Stimulated activated CD4-positive, alpha-beta T cell treated with anti-CD3 and anti-CD28 coated beads, Interleukin-12 subunit alpha, Interleukin-12 subunit beta, amount 100 ng/mL, for 4 hours (primary cell): ENCODE data around the gene IFNGR1.

Source experiments
- DNase-seq: peaks from one replicate; pipeline ENCODE4 v3.0.0-alpha.2; 2020

The IFNGR1 gene

DNA sequence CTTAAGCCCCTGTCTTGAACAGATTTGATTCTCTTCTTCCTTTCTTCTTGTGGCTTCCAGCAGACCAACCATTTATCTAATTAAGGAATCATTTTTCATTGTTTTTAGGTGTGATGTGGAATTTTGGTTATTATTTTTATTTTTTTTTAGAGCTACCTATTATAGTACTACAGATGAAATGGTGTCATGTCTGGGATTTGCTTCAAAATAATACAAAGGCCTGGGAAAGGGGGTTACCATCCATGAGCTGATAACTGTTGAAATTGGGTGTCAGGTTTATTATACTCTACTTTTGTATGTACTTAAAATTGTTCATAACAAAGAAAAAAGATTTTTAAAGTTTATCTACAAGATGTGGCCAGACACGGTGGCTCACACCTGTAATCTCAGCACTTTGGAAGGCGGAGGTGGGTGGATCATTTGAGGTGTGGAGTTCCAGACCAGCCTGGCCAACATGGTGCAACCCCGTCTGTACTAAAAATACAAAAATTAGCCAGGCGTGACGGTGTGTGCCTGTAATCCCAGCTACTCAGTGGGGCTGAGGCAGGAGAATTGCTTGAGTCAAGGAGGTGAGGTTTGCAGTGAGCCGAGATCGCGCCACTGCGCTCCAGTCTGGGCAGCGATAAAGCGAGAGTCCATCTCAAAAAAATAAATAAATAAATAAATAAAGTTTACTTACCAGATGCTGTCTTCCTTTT is 46.3 kb downstream of the IFNGR1 start:
- no peak for DNase-seq

DNA sequence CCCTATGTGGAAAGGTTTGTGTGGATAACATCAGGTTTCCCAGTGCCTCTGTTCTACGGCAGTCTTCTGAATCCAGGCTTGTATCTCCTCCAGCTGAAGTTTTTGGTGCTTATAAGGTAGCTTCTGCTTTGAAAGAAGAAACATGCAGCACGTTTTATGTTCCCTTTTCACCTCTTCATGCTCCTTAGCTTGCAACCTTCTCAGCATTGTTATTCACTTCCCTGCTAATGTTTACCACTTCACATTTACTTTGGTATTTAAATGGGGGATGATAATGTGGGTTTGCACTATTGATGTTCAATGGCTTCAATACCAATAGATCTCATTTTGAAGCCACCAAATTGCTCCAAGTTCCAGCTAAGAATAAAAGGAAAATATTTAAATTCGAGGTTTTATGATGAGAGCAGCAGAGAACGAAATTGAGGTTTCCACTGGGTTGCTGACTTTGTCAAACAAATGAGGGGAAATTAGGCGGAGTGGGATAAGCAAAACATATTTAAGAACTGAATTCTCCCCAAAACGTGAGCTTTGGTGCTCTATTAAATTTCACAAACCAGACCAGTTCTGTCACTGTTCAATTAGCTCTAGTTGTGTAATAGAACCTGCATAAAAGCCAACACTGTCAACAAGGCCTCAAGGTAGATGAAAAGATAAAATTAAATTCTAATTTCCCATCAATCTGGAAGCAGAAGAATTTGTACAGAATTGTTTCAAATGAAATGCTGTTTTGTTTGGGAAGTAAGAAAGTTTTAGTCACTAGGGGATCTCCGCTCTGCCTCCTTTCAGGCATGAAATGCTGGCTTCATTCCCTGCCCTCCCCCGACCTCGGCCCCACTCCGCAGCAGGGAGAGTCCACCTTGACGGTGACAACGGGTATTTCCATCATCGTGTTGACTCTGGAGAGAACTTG is 47.1 kb downstream of the IFNGR1 start:
- no peak for DNase-seq

DNA sequence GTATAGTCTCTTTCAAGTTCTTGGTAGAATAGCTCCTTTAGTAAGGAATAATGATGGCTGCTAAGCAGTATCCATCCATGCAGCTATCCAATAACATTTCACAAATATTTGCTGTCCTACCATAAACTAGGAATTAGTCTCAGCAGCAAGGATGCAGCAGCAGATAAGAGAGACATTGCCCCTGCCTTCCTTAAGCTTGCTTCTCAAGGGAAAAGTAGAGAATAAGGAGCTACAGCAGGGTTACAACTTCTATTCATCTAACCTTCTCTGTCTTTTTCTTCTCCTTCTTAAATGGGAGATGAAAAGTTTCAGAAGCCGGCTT is 48.2 kb downstream of the IFNGR1 start:
- DNase-seq: no peak

DNA sequence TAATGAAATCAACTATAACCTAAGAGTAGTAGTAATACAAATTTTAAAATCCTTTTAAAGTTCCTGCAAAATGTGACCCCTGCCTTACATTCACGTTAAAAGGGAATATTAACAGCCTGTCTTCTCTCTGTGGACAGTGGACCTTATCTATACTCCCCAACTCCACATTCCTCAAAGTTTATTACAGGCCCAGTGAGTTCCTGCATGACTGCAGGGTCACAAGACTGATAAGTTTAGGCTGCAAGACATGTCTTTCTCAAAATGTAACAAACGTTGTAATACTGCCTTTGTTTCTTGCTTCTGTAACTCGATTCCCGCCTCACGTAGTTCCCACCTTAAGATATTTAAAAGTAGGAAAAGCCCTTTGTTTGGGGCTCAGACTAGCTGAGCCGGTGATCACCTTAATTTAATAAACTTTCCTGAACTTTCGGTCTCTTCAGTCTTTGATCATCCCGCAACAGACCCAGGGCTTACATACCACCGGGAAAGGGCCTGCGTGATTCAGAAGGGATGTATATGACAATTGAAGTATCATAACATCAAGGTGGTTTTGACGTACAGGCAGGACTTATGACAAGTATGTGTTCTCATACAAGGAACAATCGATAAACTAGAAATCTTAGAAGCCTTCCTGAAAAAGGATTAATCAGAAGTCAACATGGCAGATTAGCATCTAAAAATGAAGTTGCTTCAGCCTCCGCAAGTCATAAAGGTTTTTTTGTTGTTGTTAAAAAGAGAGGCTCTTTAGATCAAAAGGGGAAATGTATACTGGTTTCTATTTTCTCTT is 48.7 kb downstream of the IFNGR1 start:
- DNase-seq: no peak

DNA sequence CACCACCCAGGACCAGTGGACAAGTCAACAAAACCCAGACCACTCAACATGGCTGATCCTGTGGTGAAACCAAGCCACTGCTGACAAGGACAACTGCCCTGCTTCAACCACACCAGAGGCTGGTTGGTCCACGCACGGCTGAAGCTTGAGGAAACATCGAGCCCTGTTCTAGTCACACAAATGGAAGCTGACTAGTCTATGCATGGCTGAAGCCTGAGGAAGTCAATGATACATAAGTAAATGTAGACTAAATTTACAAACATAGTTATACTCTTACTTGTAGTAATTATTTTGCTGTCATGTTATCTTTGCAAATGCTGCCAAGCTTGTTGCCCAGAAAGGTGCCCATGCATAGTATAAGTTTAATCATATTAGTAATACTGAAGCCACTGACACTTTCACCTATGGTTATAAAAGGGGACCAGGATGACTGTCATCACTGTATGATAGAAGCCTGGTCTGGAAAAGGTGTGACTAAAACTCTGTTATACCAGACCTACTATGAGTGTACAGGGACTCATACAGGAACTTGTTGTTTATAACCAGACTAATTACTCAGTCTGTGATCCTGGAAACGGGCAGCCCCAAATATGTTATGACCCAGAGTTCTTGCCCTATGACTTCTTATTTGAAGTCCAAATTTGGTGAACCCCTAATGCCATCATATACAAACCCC is 51.3 kb downstream of the IFNGR1 start:
- no peak for DNase-seq

DNA sequence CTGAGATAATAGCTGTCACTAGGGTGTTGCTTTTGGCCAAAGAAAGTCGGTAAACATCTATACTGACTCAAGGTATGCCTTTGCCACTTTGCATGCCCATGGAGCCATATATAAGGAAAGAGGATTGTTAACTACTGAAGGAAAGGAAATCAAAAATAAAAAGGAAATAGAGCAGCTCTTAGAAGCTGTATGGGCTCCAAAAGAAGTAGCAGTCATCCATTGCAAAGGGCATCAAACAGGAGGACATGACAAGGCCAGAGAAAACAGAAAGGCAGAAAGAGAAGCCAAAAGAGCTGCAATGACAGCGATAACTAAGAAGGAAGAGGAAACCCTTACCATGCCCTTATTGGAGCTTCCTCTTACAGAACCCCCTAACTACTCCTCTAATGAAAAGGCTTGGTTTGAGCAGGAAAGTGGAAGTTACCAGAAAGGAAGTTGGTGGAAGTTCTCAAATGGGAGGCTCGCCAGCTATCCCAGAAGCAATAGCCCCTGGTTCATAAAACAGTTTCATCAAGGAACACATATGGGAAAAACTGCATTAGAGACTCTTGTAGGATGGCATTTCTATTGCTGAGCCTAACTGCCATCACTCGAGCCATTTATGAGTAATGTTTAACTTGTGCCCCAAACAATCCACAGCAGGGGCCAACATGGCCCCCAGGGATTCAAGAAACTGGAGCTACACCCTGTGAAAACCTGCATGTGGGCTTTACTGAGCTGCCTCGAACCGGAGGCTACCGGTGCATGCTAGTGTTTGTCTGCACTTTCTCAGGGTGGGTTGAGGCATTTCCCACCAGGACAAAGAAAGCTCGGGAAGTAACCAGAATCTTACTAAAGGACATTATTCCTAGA is 52.7 kb downstream of the IFNGR1 start:
- no peak for DNase-seq

DNA sequence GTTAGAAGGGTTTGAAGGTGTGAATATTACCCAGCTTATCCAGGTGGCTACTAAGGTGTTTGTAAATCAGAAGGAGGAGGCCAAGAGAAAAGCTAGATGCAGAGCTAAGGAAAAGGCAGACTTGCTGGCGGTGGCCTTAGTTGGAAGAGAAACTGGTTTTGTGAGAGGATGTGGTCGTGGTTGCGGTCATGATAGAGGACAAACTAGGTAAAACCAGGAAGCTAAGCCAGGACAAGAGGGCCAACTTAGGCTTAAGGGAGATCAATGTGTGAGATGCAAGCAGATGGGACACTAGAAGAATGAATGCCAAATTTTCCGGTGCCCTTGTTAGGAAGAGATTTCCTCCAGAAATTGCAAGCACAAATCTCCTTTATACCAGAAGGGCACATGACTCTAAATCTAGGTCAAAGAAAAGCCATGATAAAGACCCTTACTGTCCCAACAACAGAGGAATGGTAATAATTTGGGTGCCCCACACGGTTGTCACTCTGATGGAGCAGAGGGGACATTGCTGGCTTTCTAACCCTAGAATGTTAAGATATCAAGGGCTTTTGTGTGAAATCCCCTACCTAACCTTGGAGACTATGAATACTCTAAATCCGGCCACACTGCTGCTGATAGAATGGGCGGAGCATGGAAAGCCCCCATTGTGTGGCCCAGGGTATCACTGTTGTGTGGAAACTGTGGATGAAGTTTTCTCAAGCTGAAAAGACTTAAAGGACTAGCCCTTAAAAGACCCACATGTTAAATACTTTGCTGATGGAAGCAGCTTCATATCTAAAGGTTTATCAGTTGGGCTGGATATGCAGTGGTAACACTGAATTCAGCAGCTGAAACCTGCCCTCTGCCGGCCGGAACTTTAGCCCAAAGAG is 53.6 kb downstream of the IFNGR1 start:
- DNase-seq: no peak

DNA sequence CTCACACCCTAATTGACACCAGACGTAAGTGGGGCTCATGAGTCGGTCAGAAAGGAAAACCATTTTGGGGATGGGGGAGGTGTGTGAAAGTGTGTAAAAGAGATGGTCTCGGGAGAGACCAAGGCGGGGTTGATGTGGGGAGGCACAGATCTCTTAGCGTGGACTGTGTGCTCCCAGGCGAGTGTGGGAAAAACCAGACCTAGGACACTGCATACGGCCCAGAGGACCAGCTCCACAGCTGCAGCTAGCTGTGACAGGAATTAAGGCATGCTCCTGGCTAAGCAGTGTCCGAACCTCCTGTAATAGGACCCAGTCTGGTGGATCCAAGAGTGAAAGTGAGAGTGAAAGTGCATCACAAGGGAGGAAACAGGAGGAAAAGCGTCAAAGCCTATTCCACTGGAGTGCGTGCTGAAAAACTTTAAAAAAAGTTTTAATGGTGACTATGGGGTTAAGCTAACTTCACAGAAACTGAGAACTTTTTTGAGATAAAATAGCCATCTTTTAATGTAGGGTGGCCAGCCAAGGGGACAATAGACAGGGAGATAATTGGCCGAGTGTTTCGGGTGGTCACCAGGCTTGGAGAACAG is 55.4 kb downstream of the IFNGR1 start:
- DNase-seq: no peak

DNA sequence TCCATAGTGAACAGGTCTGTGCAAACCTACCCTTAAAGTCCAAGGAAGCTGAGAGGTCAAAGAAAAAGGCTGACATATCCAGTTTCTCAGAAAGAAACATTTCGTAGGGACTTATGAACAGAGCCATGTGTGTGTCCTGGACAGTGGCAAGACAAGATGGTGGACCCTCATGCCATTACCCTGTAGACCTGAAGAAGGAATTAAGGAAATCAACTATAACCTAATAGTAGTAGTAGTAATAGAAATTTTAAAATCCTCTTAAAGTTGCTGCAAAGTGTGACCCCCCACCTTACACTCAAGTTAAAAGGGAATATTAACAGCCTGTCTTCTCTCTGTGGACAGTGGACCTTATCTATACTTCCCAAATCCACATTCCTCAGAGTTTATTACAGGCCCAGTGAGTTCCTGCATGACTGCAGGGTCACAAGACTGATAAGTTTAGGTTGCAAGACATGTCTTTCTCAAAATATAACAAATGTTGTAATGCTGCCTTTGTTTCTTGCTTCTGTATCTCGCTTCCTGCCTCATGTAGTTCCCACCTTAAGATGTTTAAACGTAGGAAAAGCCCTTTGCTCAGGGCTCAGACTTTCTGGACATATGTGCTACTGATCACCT is 56.4 kb downstream of the IFNGR1 start:
- no peak for DNase-seq

DNA sequence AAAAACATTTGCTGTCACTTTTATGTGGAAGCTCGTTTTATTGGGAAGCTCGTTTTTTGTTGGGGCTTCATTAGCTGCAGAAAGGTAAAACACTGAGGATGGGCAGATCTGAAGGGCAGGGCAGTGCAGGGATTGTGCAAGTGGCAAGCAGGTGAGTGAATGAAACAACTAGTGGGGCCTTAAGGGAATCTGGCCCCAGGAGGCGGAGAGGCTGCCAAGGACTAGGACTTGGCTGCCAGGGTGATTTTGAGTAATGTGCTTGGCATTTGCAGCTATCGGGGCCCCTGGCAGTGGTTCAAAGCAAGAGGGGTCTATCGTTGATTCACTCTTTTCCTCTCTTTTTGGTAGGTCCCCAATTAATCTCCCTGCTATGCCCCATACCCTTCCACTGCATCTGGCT is 57.2 kb downstream of the IFNGR1 start:
- DNase-seq: no peak

DNA sequence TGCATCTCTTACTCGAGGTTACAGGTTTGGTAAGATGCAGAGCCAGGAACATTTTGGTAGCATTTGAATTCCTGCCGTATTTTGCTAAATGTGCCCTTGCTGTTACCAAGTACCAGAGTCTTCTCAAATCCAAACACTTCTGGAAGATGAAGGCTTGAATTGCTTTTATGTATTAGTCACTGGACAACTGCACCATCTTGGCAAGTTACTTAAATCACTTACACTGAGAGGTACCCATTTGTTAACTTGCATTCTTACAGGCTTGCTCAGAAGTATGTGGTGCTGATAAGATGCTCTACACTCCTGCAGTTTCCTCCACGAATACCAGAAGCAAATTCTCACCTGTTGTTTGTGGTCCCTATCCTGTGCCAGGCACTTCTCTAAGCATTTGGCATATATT is 58.4 kb downstream of the IFNGR1 start:
- no peak for DNase-seq

DNA sequence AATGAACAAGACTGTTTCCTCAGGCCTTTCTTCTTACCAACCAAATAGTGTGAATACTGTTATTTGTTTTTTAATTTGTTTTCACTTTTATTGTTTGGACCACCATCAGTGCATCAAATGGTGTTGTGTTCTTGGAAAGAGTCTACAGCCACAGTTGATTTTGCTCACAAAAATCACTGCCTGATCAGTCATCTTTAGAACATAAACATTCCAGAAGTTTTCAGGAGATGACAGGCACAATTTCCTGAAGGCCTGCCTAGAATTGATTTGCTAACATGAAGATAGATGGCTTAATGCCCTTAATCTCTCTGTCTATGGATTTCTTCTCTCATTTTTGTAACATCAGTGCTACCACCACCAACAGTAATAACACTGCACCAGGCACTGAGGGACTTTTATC is 59.3 kb downstream of the IFNGR1 start:
- no peak for DNase-seq

DNA sequence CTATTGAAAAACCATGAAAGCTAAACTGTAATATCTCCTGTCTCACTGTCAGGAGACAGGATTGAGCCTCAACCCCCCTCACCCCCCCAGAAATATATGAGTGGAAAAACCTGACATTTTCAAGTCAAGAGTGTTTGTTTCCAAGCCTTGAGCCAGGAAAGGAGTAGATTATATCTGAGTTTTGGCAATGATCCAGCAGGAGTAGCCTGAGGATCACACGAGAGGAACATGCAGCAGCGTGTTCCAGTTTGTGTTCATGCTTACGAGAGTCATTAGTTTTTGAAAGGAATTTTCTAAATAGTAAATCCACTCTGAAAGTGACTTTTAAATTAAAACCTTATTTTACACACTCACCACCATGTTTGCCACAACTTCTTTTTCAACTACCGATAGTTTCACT is 61.6 kb downstream of the IFNGR1 start:
- no peak for DNase-seq

DNA sequence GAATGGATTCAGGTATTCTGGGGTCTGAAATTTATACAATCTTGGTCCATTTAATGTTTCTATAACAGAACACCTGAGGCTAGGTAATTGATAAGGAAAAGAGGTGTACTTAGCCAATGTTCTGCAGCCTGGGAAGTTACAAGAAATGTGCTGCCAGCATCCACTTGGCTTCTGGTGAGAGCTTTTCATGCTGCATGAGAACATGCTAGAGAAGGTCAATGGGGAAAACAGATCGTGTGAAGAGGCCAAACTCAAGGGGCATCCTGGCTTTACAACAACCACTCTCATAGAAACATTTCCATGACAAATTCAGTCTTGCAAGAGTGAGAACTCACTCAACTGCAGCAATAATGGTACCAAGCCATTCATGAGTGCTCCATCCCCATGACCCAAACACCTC is 62.5 kb downstream of the IFNGR1 start:
- no peak for DNase-seq

DNA sequence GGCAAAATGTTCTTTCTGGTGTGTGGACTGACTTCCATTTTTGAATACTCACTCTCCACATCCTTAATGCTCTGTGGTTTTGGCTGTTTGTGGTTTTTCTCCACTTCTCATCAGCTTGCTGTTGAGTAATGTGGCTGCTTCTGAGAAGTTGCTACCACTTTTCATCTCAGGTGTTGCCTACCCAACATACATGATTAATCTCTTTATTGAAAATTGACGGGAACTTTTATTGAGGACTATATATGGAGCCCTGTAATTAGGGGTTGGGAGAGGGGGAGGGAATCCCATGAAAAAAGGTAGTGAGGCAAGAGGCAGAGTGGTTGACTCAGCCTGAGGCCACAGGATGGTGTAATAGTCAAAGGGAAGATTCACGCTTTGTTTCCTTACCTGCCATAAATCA is 63.4 kb downstream of the IFNGR1 start:
- DNase-seq: no peak

DNA sequence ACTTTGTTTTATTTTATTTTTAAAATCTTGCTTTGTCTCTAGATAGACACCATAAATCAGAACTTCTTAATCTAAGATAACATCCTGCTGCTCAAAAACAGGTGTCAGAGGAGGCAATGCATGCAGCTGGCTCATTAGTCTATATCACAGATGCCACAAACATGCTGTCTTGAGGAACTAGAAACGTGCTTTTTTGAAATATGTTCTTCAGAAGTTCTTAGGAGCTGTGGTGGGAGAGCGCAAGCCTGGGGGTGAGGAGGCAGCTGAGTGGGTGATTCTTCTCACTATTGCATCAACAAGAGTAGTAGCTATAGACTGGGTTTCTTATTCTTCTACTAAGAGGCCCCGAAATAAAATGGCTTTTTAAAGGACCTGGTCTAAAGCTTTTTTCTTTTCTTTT is 69.1 kb downstream of the IFNGR1 start:
- no peak for DNase-seq

DNA sequence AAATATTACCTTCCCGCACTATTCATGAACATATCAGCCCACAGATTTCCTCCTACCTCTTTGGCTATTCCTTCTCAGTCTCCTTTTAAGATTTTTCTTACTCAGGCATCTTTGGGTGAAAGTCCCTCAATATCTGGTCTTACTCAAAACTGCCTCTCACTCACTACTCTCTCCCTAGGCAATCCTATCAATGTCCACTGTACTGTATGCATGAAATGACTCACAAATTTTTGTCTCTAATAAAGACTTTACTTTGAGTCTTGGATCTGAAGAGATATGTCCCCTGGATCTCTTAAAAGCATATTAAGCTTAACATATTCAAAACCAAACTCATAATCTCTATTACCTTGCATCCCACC is 70.2 kb downstream of the IFNGR1 start:
- DNase-seq: no peak

DNA sequence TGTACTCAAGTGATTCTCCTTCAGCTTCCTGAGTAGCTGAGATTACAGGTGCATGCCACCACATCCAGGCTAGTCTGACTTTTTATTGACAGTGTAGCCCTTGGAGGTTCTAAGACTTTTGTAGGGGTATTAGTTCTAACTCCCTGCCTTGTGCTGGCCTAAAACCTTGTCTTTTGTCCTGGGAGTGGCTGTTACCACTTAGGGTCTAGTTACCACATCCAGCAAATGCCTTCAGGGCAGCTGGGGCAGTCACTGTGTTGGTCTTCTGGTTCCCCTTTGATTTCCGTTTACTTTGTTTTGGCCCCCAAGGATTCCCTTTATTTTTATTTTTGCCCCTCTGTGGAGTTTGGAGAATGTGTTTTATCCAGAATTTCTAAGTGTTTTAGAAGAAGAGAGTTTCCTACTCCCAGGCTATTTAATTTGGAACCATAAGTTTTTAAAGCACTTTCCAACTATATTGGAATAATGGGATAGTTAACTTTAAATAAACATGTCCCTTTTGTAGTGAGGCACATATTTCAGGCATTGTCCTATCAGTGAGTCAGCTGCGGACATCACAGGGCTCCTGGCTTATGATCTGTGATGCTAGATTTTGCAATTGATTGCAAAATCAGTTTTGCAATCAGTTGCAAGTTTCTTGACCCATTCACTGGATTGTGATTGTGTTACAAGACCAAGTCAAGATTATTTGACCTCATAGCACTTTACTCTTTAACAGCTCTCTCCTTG is 70.7 kb downstream of the IFNGR1 start:
- no peak for DNase-seq
